Measurements from ENCODE around the gene KLHL13.

DNA sequence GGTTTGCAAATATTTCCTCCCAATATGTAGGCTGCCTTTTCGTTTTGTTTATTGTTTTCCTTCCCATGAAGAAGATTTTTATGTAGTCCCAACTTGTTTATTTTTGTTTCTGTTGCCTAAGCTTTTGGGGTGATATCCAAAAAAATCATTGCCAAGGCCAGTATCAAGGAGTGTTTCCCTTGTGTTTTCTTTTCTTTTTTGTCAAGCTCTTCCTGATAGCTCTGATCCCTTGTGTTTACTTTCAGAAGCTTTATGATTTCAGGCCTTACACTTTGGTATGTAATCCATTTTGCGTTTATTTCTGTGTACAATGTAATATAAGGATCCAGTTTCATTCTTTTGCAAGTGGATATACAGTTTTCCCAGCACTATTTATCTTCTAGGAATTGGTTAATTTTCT, 93.9 kb downstream of the KLHL13 start:
- TF ChIP-seq BHLHE40 (IDR thresholded peaks at IDR 0.05; ENCODE audit: borderline replicate concordance), result no peak
- TF ChIP-seq SUZ12 (IDR thresholded peaks at IDR 0.05), result no peak
- TF ChIP-seq FOXM1 (IDR thresholded peaks at IDR 0.05; ENCODE audit: borderline replicate concordance), result no peak
- no peak for TF ChIP-seq ELF4 (IDR thresholded peaks at IDR 0.05)
- TF ChIP-seq SP1 (IDR thresholded peaks at IDR 0.05), result no peak
- no peak for TF ChIP-seq NFRKB (IDR thresholded peaks at IDR 0.05)
- TF ChIP-seq CTBP1 (IDR thresholded peaks at IDR 0.05; ENCODE audit: borderline replicate concordance), result no peak
- no peak for TF ChIP-seq HDGF (IDR thresholded peaks at IDR 0.05; ENCODE audit: borderline replicate concordance)
- TF ChIP-seq, protein P1, sequence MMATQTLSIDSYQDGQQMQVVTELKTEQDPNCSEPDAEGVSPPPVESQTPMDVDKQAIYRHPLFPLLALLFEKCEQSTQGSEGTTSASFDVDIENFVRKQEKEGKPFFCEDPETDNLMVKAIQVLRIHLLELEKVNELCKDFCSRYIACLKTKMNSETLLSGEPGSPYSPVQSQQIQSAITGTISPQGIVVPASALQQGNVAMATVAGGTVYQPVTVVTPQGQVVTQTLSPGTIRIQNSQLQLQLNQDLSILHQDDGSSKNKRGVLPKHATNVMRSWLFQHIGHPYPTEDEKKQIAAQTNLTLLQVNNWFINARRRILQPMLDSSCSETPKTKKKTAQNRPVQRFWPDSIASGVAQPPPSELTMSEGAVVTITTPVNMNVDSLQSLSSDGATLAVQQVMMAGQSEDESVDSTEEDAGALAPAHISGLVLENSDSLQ (IDR thresholded peaks at IDR 0.05), result no peak

Data from HEK293T (cell line).